Lower leg skin (tissue), 3 donors: ENCODE measurements around the gene ROBO1.

Experiments
- CTCF ChIP-seq, 3 donors: fragments of 450-650 bp; IDR thresholded peaks; one replicate each; pipeline ENCODE4 v1.5.1; 2016; ENCODE audit warnings: antibody characterized with exemption in 3 of 3, mild to moderate bottlenecking in 3 of 3, moderate library complexity in 2 of 3
- POLR2A ChIP-seq, 2 donors: fragments of 450-650 bp; IDR thresholded peaks; one replicate each; pipeline ENCODE4 v1.6.1; 2016 to 2017; ENCODE audit warnings: antibody characterized with exemption in 2 of 2, mild to moderate bottlenecking in 1 of 2, moderate library complexity in 1 of 2

- TF ChIP-seq CTCF (IDR thresholded peaks at IDR 0.05) (no peak), POLR2A (IDR thresholded peaks at IDR 0.05) (no peak)
Measured at GRCh38 chr3:79253271-79253670, 514.5 kb downstream of the ROBO1 start.
